ENCODE data around the gene ST3GAL4.

DNA sequence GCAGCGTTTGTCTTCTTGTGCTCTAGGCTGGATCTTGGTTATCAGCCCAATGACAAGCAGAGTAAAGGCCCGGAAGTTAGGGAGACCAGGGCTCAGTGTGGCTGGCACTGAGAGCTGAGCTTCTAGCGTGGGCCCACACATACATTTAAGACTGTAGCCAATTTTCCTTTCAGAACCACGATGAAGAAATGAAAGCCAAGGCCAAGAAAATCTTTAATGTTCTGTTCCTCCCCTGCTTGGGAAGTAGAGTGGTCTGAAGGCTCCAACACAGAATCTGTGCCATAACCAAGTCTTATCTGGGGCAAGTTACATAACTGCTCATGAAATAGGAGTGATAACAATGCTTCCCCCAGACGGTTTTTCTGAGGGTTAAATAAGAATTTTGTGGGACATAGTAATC is 4.7 kb upstream of the ST3GAL4 start:
- TF ChIP-seq POLR2A (IDR thresholded peaks at IDR 0.05) (no peak), POLR2AphosphoS5 (IDR thresholded peaks at IDR 0.05) (no peak)
- TF ChIP-seq, protein P1, sequence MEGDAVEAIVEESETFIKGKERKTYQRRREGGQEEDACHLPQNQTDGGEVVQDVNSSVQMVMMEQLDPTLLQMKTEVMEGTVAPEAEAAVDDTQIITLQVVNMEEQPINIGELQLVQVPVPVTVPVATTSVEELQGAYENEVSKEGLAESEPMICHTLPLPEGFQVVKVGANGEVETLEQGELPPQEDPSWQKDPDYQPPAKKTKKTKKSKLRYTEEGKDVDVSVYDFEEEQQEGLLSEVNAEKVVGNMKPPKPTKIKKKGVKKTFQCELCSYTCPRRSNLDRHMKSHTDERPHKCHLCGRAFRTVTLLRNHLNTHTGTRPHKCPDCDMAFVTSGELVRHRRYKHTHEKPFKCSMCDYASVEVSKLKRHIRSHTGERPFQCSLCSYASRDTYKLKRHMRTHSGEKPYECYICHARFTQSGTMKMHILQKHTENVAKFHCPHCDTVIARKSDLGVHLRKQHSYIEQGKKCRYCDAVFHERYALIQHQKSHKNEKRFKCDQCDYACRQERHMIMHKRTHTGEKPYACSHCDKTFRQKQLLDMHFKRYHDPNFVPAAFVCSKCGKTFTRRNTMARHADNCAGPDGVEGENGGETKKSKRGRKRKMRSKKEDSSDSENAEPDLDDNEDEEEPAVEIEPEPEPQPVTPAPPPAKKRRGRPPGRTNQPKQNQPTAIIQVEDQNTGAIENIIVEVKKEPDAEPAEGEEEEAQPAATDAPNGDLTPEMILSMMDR (IDR thresholded peaks at IDR 0.05), result no peak
